Muscle of arm (tissue), 12 donors: ENCODE measurements around the gene HIVEP3. TPM values are rescaled to one million over a fixed set of nuclear protein-coding genes. Genes with fewer than 3 reads are reported as not detected.

Experiments
- DNase-seq: peaks from one replicate; pipeline ENCODE4 v3.0.0-alpha.2; 2013
- polyA plus RNA-seq, 12 donors: library from polyadenylated mRNA; unstranded; fragments of 120-200 nt; gene quantifications; one replicate each; pipeline ENCODE4 v1.2.1, GENCODE V29; 2013; ENCODE audit not compliant: insufficient read length in 12 of 12

HIVEP3 gene
- polyA plus RNA-seq, 12 donors, result 1.9 to 3.7 (median 2.3) TPM; not detected in 1

DNA sequence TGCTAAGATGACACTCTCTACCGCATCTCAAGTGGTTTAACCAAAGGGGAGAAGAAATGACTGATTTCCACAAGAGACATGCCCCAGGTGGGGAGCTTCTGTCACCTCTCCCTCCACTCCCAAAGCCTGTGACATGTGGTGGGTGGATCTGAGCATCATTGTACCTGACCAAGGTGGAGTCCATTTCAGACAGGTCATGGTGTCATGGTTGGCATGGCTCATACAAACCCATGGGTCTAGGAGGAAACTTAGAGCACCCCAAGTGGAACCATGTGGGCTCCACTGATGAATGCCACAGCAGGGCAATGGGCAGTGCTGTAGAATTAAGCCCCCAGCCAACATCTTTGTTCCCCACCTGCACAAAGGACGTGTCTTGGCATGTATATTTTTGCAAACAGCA is 302.7 kb downstream of the HIVEP3 start:
- no peak for DNase-seq

DNA sequence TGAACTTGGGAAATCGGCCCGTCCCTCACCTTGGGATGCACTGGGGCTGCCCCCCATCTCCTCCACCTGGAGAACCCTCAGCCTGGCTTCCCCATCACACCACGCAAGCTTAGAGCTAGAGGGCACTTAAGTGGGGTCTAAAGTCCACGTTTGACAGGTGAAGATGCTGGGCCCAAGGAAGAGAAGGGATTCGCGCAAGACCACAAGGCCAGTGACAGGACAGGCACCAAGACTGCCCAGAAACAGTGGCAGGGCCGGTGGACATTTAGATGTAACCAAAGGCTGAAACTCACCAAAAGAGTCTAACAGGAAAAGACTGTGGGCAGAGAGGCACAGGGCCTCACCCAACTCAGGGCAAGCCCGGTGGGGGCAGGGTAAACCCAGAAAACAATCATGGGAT is 303.4 kb downstream of the HIVEP3 start:
- no peak for DNase-seq

DNA sequence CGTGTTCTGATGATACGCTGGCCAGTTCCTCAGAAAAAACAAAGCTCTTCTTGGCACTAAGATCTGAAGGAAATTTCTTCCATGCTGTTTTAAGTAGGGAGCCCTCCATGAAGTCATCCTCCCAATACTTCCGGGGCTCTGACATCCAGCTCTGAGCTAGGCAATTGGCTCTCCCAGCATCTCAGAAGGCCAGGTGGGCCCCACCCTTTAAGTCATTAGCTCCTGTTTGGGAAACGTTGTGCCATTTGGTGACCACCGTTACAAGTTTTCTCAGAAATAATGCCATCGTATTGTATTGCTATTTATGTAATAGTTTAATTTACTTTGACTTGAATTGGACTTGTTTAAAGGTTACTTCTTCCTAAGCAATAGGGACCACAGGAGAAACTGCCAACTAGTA is 303.9 kb downstream of the HIVEP3 start:
- no peak for DNase-seq

DNA sequence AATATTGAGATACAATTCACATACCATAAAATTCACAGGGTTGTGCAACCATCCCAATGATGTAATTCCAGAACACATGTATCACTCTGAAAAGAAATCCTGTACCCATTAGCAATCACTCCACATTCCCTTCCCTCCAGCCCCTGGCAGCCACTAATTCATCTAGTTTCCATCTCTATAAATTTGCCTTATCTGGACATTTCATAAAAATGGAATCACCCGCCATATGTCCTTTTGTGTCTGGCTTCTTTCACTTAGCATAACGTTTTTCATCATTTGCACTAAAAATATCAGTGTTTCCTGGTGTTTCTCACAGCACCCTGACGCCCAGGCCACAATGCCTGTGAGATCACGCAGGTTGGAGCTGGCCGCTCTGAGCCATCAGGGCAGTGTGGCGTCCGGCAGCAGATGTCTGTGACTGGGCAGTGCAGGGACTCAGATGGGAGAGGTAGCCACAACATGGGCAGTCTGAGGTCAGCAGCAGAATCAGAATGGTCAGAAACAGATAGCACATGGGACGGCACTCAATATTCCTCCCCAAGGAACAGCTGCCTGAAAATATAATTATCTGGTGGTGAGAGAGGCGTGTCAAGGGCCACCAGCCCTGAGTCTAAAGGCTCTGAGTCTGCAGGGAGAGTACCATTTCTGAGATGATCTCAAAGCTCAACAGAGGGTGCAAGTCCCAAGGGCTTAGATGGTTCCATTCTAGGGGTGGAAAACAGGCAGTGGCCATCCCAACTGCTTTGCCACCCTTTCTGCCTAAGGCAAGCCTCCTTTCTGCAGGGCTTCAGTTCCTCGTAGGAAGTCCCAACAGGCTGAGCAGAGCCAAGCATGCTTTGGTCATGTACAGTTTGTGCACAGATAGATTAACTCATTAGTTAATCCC is 304.8 kb downstream of the HIVEP3 start:
- no peak for DNase-seq

DNA sequence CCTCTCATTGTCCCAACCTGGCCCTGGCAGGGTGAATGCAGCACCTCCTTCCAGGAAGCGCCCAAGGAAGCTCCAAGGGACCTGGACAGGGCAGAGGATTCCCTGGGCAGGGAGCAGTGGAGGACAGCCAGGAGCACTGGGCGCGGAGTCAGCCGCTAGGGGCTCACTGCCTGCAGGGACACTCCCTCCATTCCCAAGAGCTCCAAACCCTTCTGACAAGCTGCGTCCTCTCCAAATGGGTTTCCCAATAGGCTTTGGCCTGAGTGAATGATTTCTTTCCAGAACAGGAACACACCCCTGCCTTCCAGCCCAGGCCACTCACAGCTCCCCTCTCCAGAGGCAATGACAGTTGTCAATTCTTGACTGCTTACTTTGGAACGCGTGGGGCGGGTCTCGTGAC is 305.8 kb downstream of the HIVEP3 start:
- no peak for DNase-seq

DNA sequence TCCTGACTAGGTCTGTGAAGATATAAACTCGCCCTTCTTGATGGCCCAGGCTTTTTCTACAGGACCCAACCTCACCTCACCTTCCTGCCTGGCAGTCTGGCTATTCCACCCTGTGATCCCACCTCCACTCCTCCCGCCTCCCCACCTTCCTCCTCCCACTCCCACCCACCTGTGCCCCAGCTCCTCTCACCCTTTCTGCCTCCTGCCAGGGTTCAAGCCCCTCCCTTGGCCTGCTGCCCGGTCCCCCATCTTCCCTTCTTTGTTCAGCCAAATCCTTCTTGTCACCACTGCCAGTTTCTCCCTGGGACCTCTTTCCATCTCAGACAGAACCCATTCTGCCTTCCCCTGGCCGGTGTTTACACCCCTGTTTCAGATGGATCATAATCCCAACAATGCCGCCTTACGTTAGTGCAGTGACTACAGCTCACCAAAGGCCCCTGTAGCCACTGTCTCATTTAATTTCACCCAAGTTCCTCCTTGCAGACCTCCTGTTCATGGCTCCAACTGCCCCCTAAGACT is 306.7 kb downstream of the HIVEP3 start:
- DNase-seq, result no peak

DNA sequence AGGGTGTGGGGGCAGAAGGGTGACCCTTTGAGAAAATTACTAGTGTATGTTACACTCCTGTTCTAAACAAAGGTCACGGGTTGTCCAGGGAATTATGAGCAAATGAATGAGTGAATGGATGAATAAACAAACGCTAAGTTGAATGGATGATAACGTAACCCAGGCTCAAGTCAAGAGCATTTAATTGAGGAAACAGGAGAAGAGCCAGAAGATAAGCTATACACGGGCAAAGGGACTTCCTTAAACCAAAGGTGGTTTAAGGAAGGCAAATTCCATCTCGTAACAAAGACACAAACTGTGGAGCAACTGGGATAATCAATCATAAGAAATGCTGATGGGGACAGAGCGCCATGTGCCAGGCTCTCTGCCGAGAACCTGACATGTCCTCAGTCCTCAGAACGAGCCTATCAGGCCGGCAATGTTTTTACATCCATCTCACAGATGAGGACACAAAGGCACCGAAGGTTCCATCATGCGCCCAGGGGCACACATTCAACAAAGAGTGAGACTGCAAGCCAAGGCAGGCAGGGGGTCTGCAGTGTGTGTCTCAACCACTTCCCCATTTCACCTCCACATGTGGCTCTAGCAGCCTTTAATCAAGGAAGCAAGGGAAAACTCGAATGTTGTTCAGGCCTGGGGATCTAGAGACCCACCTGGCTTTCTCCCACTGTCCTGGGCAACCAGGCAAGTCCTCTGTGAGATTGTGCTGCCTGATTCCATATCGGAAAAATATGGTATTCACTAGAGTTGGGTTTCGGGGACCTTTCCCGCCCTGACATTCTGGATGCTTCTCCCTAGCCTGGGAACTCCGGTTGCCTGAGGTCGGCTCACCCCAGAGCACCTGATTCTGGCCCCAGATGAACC is 307.4 kb downstream of the HIVEP3 start:
- no peak for DNase-seq

DNA sequence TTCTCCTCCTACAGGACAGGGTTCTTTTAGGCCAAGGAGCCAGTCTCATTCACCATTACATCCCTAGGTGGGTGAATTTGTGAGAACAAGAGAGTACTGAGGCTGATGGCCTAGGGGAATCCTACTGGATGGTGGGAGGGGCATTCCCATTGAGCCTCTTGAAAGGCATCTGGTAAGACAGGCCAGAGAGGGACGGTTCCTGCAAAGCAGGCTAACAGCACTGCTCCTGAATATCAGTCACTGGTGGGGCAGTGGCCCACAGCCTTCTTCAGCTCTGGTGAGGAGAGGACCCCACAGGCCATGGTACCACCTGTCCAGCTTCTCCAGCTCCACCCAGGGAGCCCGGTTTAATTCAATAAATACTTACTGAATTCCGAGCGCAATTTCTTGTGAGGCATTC is 308.4 kb downstream of the HIVEP3 start:
- no peak for DNase-seq

DNA sequence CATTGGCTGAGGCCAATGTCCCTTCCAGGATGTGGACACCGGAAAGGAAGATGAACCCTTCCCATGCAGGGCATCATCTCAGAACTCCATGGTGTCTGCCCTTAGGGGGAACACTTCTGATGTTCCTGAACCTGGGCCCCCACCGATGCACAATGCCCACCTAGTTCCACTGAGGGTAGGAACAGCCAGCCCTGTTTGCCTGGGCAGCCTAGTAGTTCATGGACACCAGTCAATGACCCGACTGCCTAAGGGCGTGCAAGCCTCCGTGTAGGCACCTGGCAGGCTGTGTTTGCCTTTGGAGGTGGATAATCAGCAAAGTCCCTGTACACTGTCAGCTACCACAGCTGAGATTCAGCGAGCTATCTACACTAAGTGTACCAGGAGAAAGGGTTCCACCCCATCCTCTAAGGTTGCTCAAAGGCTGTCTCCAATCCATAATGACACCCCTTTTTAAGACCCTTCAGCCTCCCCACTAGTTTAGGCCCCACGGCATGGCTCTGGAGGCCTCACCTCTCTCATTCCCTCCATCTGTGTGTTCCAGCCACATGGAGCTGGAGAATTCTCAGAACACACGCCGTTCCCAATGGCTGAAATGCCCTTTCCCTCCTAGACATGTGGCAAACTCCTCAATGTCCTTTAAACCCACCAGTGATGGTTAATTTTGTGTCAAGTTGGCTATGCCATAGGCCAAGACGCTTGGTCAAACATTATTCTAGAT is 309.4 kb downstream of the HIVEP3 start:
- no peak for DNase-seq

DNA sequence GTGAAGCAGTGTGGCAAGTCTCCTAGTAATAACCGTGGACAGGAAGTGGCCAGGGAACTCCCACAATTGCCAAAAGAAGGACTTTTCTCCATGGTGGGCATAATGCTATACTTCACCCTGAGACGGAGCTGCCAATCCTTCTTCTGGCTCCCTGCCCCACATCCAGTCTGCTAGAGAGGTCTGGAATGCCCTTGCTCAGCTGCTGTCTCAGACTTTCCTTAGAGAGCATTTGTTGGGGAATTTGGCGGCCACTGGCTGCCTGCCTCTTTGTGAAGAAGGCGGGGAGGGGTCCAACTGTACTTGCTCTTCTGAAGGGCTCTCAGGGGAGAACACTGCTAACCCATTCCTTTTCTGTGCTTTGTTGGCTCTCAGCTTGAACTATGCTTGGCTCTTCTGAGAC is 310.5 kb downstream of the HIVEP3 start:
- DNase-seq, result peak; percentile 49

DNA sequence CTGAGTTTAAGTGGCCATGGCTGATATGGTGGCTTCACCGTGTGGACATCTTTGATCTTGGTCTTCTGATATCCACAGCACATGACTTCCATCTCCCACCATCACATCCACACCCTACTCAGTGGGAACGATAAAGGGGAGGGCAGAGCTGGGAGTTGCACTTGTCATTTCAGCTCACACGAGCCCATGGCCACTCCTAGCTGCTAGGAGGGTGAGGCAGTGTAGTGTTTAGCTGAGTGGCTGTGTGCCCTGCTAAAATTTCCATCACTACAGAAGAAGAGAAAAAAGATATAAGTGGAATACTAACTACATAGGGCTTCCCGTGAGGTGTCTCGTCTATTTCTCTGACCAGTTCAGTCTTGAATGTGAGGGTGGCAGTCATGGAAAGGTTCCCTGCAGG is 310.9 kb downstream of the HIVEP3 start:
- DNase-seq, result no peak

DNA sequence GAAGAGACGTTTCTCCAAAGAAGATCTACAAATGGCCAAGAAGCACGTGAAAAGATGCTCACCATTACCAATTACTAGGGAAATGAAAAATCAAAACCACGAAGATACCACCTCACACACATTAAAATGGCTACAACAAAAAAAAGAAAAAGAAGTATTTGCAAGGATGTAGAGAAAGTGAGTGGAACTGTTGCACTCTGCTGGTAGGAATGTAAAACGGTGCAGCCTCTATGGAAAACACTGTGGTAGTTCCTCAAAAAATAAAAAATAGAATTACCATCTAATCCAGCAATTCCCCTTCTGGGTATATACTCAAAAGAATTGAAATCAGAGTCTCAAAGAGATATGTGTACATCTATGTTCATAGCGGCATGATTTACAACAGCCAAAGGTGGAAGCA is 318.8 kb downstream of the HIVEP3 start:
- DNase-seq, result no peak

DNA sequence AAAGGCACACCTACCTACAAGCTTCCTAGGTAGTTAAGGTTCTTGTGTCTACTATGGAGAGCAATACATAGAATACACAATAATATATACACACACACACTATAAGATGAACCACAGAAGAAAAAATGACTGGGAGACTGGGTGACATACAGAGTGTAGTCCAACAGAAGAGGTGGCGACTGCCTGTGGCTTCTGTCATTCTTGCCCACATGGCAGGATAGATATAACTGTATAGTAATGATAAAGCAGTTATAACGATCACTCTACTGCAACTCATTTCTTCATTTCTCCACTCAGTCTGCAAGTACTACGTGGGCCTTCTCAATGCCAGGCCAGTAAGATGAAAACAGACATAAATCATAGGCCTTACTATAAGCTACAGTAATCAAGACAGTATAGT is 320.4 kb downstream of the HIVEP3 start:
- DNase-seq, result no peak

DNA sequence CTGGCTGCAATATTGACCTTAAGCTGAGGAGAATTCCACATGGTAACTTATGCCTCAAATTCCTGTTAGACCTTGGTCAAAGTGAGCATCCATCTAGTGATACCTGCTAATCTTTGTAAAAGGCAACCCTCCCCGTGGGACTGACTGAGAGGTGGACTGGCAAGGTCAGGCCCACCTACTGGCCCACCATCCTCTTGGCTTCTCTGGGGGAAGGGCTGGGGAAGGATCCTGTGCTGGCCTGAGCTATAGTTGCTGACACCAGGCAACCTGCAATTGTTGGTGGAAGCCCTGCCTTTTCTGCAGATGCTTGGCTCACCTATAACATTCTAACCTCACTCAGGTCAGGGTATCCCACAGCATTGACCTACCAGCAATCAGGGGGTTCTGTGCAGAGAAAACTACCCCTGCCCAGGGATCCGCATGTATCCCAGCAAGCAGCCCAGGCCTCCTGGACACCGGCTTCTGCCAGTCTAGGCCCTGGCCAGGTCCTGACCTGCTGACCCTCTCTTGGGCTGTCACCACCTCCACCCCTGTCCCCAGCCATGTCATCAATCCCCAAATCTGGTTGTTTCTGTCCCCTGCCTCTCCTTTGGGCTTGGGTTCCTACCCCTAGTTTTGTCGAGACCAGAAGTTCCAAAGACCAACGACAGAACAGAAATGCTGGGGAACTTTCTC is 326.1 kb downstream of the HIVEP3 start:
- DNase-seq, result no peak

DNA sequence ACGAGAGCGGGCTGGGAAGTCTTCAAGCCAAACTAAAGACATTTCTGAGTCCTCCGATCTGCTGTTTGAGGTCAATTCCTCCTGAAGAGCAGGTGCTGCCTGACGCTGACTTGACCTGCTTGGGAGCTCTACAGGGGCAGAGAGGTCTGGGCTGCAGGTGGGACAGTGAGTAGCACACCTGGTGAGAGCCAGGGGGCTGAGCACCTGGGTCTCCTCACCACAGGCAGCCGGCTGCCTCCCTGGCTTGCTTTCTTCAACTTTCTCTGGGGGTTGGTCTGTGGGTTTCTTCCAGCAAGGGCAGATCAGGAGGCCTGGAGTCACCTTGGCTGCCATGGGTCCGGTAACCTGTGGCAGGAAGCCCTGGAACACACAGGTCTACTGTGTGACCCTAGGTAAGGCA is 326.8 kb downstream of the HIVEP3 start:
- no peak for DNase-seq

DNA sequence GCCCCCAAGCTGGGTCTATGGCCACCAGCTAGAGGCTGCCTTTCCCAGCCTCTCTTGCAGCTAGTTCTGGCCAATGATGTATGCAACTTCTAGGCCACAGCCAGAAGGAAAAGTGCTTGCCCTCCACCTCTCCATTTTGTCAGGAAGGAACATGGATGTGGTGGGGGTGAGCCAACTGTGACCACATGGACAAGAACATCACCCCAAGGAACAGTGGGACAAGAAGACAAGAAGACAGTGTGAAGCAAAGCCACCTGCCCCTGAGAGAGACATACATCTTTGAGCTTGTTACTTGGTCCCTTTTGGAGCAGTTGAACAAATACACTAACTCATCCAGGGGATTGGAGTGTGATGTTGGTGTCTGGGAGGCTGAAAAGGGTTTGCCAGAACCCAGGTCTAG is 328.4 kb downstream of the HIVEP3 start:
- DNase-seq, result no peak

DNA sequence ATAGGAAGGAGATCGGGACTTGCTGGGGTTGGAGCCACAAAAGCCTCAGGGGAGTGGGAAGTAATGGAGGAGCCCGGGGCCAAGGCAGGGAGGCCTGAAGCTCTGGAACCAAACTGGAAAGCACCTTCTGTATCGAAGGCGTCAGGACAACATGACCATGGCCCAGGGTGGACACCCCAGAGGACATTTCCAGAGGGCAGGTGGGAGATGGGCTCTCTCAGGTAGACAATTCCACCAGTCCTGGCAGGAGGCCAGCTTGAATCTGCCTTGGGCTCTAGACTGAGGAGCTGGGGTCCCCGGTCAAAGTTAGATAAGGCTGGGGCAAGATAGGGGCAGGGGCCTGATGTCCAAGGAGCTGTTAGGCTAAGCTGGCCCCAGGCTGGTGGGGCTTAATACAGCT is 329.3 kb downstream of the HIVEP3 start:
- no peak for DNase-seq

DNA sequence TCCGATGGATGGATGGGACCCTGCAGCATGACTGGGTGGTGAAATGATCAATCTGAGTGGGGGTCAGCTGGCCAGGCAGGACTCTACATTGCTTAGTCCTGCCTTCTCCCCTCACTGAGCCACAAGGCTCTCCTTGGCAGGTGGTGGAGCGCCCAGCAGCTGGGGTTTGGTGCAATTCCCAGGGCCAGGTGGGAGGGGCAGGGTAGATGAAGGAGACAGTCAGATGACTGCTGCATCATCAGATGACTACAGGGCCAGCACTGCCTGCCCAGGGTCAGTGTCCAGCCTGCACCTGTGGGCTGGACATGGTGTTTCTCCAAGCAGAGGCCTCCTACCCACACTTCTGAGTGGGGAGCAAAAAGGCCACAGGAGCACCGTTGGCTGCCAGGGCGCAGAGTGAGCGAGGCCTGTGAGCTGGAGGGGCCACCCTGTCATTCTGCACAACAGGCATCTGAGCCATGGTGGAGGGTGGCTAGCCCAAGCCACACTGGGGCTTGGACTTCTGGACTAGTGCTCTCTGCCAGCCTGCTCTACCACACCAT is 330.3 kb downstream of the HIVEP3 start:
- DNase-seq, result no peak

DNA sequence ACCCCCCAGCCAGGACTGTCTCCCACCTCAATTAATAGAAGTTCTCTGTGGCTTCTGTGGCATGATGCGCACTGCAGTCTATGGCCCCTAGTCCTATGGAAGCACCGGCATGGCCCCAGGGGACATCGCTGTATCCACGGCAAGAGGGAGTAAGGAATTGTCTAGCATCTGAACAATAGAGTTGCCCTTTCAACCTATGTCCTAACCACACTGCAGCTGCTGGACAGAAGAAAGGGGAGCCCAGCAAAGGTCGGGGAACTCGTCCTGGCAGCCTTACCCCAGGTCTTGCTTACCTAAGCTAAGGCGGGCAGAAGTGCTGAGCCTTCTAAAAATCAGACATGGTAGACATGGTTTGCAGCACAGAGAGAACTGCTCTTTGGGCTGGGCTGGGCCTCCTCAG is 330.9 kb downstream of the HIVEP3 start:
- no peak for DNase-seq

DNA sequence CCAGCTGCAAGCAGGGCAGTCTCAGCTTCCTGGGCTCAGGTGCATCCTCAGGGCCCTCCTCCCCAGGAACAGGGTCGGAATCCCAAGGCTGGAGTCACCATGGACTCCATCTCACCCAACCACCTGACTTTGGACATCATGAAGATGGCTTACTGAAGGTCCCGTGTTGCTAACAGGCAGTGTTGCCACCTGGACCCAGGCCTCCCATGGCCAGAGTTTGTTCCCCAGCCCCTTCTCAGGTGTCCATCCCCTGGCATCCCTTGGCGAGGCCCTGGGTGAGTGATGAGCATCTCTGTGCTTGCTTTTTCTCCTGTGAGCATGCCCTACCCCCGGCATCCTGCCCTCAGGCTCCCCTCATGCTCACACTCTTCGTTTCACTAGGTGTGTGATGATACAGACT is 332.5 kb downstream of the HIVEP3 start:
- DNase-seq, result no peak
